HCT116 (cell line): ENCODE measurements around the gene GPHA2. TPM values are rescaled to one million over a fixed set of nuclear protein-coding genes. Genes with fewer than 3 reads are reported as not detected.

Experiments
- ATAC-seq: fragments of 200-7000 bp; cut with Tn5 transposase; 2 replicates; pipeline ENCODE4 v1.9.1; 2020; ENCODE audit warnings: mild to moderate bottlenecking, moderate library complexity
- BruUV-seq: library from RNA; stranded (reverse); fragments of 400-500 nt; replicated peaks from 2 replicates; lab custom pipeline; 2021; lab: Mats Ljungman, UMichigan
- CTCF ChIA-PET: fragments of 300-600 bp; sonication (Branson Sonifier 250); formaldehyde crosslinking; loops from one replicate; lab custom pipeline; 2021; ENCODE audit warnings: antibody characterized with exemption; lab: Charles Lee
- POLR2A ChIA-PET: fragments of 300-600, 350-600 bp; sonication (Branson Sonifier 250); formaldehyde crosslinking; loops from one replicate; lab custom pipeline; 2021; ENCODE audit warnings: antibody characterized with exemption; lab: Charles Lee
- RAD21 ChIA-PET, 2 experiments: fragments of 300-600 bp; sonication (Branson Sonifier 250); formaldehyde crosslinking; loops; one replicate each; lab custom pipeline; 2023; ENCODE audit warnings: low total read pairs in 2 of 2; ENCODE audit not compliant: uncharacterized antibody in 2 of 2, unreplicated experiment in 2 of 2, low non-redundant PET in 1 of 2; lab: Charles Lee
- DNase-seq: peaks from one replicate; pipeline ENCODE4 v3.0.0-alpha.2; 2010; ENCODE audit warnings: low read depth, low spot score
- H2AFZ ChIP-seq: fragments of 200-600 bp; shearing (Covaris generic), sonication (generic); 2 replicates; pipeline ENCODE4 v1.6.1; 2017; ENCODE audit warnings: low read depth, mixed run types, mixed read lengths, antibody characterized with exemption, low read length; ENCODE audit not compliant: poor library complexity, severe bottlenecking
- H3K27ac ChIP-seq: 2 replicates; pipeline ENCODE4 v1.5.1; 2012; ENCODE audit warnings: low read depth, low read length
- H3K27me3 ChIP-seq: fragments of 200-600 bp; sonication (generic); 2 replicates; pipeline ENCODE4 v1.6.1; 2016; ENCODE audit warnings: mixed run types, low read length, mixed read lengths; ENCODE audit not compliant: insufficient read depth
- H3K36me3 ChIP-seq, 2 experiments: fragments of 200-500 bp in 1 of 2; fragments of 200-600 bp in 1 of 2; sonication (Bioruptor generic) in 1 of 2; sonication (generic) in 1 of 2; 2 replicates each; pipeline versions ENCODE4 v1.5.1 to v1.6.1; 2014 to 2016; ENCODE audit warnings: low read length in 2 of 2, inconsistent platforms in 1 of 2, mixed read lengths in 1 of 2, mixed run types in 1 of 2; ENCODE audit not compliant: insufficient read depth in 2 of 2, control insufficient read depth in 1 of 2
- H3K4me1 ChIP-seq, 2 experiments: fragments of 200-600 bp in 1 of 2; sonication (generic) in 1 of 2; 2 replicates each; pipeline versions ENCODE4 v1.5.1 to v1.6.1; 2012 to 2017; ENCODE audit warnings: low read length in 2 of 2, inconsistent platforms in 1 of 2, mild to moderate bottlenecking in 1 of 2, mixed read lengths in 1 of 2, mixed run types in 1 of 2, moderate library complexity in 1 of 2; ENCODE audit not compliant: insufficient read depth in 2 of 2, control insufficient read depth in 1 of 2
- H3K4me2 ChIP-seq: fragments of 200-600 bp; sonication (generic); 2 replicates; pipeline ENCODE4 v1.6.1; 2017; ENCODE audit warnings: mixed run types, low read length, mixed read lengths
- H3K4me3 ChIP-seq, 2 experiments: fragments of 200-600 bp in 1 of 2; sonication (generic) in 1 of 2; replicated peaks in 1 of 2; 2 replicates each; pipeline ENCODE4 v1.5.1; 2011 to 2016; ENCODE audit warnings: low read length in 2 of 2, control low read depth in 1 of 2, low read depth in 1 of 2, mild to moderate bottlenecking in 1 of 2, mixed read lengths in 1 of 2, mixed run types in 1 of 2
- H3K79me2 ChIP-seq: fragments of 200-600 bp; sonication (generic); 2 replicates; pipeline ENCODE4 v1.6.1; 2017; ENCODE audit warnings: mild to moderate bottlenecking, mixed run types, low read length, moderate library complexity, mixed read lengths; ENCODE audit not compliant: insufficient read depth
- H3K9ac ChIP-seq: fragments of 200-600 bp; sonication (generic); 2 replicates; pipeline ENCODE4 v1.6.1; 2016; ENCODE audit warnings: low read length, mixed read lengths
- H3K9me2 ChIP-seq: fragments of 200-600 bp; sonication (generic), shearing (Covaris generic); 2 replicates; pipeline ENCODE4 v1.6.1; 2017; ENCODE audit warnings: mixed run types, mild to moderate bottlenecking, moderate library complexity; ENCODE audit not compliant: insufficient read depth
- H3K9me3 ChIP-seq, 2 experiments: fragments of 200-500 bp in 1 of 2; fragments of 200-600 bp in 1 of 2; sonication (Bioruptor generic) in 1 of 2; sonication (generic) in 1 of 2; 2 replicates each; pipeline ENCODE4 v1.6.1; 2014 to 2017; ENCODE audit warnings: low read length in 2 of 2, mixed read lengths in 2 of 2, inconsistent platforms in 1 of 2, low read depth in 1 of 2, mild to moderate bottlenecking in 1 of 2, mixed run types in 1 of 2, moderate library complexity in 1 of 2; ENCODE audit not compliant: control insufficient read depth in 1 of 2, insufficient read depth in 1 of 2
- H4K20me1 ChIP-seq: fragments of 200-600 bp; sonication (generic), shearing (Covaris generic); 2 replicates; pipeline ENCODE4 v1.6.1; 2017; ENCODE audit warnings: mixed run types, mild to moderate bottlenecking, moderate library complexity; ENCODE audit not compliant: insufficient read depth
- CBX3 ChIP-seq: IDR thresholded peaks from 2 replicates; pipeline ENCODE4 v1.6.1; 2012; ENCODE audit warnings: low read depth
- CEBPB ChIP-seq: IDR thresholded peaks from 2 replicates; pipeline ENCODE4 v1.6.1; 2012; ENCODE audit warnings: low read depth
- EGR1 ChIP-seq: IDR thresholded peaks from 2 replicates; pipeline ENCODE4 v1.6.1; 2012; ENCODE audit warnings: low read depth
- ELF1 ChIP-seq: IDR thresholded peaks from 2 replicates; pipeline ENCODE4 v1.6.1; 2012; ENCODE audit warnings: low read depth, borderline replicate concordance
- EZH2 ChIP-seq: fragments of 200-600 bp; sonication (generic); IDR thresholded peaks from 2 replicates; pipeline ENCODE4 v1.6.1; 2017; ENCODE audit warnings: antibody characterized with exemption, mixed run types
- JUND ChIP-seq: IDR thresholded peaks from 2 replicates; pipeline ENCODE4 v1.6.1; 2012
- POLR2A ChIP-seq: IDR thresholded peaks from 2 replicates; pipeline ENCODE4 v1.7.0; 2011; ENCODE audit warnings: borderline replicate concordance; ENCODE audit not compliant: insufficient read depth, insufficient read length; ENCODE audit errors: extremely low read depth
- SIN3A ChIP-seq: IDR thresholded peaks from 2 replicates; pipeline ENCODE4 v1.6.1; 2012; ENCODE audit warnings: low read depth
- SP1 ChIP-seq: IDR thresholded peaks from 2 replicates; pipeline ENCODE4 v1.6.1; 2012; ENCODE audit warnings: low read depth
- SRF ChIP-seq: IDR thresholded peaks from 2 replicates; pipeline ENCODE4 v1.6.1; 2012; ENCODE audit warnings: low read depth
- YY1 ChIP-seq: IDR thresholded peaks from 2 replicates; pipeline ENCODE4 v1.6.1; 2011; ENCODE audit warnings: low read length, low read depth, moderate library complexity, mild to moderate bottlenecking; ENCODE audit not compliant: insufficient replicate concordance; ENCODE audit errors: extremely low read depth
- ZBTB33 ChIP-seq: IDR thresholded peaks from 2 replicates; pipeline ENCODE4 v1.6.1; 2011; ENCODE audit warnings: mild to moderate bottlenecking, low read length, moderate library complexity; ENCODE audit not compliant: insufficient replicate concordance; ENCODE audit errors: extremely low read depth
- ZNF274 ChIP-seq: fragments of 200-500 bp; sonication (Bioruptor generic); IDR thresholded peaks from 2 replicates; pipeline ENCODE4 v1.6.1; 2014; ENCODE audit warnings: mild to moderate bottlenecking, low read depth, low read length, inconsistent platforms
- intact Hi-C: fragments of 100-400 bp; cut with micrococcal nuclease; formaldehyde crosslinking; loops from 2 replicates; pipeline ENCODE4 v1.10.0; 2022
- total RNA-seq: library from RNA; stranded (reverse); gene quantifications from one replicate; pipeline ENCODE4 v1.2.1, GENCODE V29; 2021; ENCODE audit not compliant: unreplicated experiment
- TF ChIP-seq, protein P1 (sequence below): IDR thresholded peaks from 2 replicates; pipeline ENCODE4 v1.6.1; 2012

GPHA2 gene
- total RNA-seq, 1 experiment from 2014 or later, result not detected

- Histone ChIP-seq H3K9me3 (no peaks in the 10 kb centered on the region), H3K79me2 (no peaks in the 10 kb centered on the region), H3K27me3 (no peaks in the 10 kb centered on the region), H3K4me2 (no peak overlapping the region), H4K20me1 (no peaks in the 10 kb centered on the region), H3K9me2 (no peaks in the 10 kb centered on the region), H3K9ac (no peak overlapping the region), H3K4me1 (peaks cover 7 to 38% of the 10 kb centered on the region in 2 experiments; a peak in 3 of 4 replicates), H3K4me3 (no peak overlapping the region), H3K36me3 (no peaks in the 10 kb centered on the region), H2AFZ (no peak overlapping the region), H3K27ac (no peak overlapping the region; the same call in 1 of the 2 replicates)
- ChIA-PET RAD21 (no interaction called here), POLR2A (no interaction called here), CTCF (interaction anchor here (0.9 to 10.8 kb wide), 2 partner anchors 43 to 230 kb away, joined by 3 to 112 read pairs; partner anchors contain the start of genes FAU and MRPL49)
- DNase-seq (no peak), ATAC-seq (no peak)
- BruUV-seq, result no TSS peak
- intact Hi-C loops, result no loop called here
- TF ChIP-seq POLR2A (no peak), ELF1 (no peak), SIN3A (no peak), EGR1 (no peak), JUND (no peak), ZNF274 (no peak), CBX3 (no peak), EZH2 (no peak), YY1 (no peak), CEBPB (no peak), ZBTB33 (no peak), SP1 (no peak), SRF (no peak)
- TF ChIP-seq, protein P1, sequence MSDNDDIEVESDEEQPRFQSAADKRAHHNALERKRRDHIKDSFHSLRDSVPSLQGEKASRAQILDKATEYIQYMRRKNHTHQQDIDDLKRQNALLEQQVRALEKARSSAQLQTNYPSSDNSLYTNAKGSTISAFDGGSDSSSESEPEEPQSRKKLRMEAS, result no peak
Measured at GRCh38 chr11:64891880-64892279, 43.8 kb downstream of the GPHA2 start.
